Measurements from ENCODE around the gene TANGO2.

TANGO2 gene

GRCh38 chr22:20096574-20097420 is 75.9 kb downstream of the TANGO2 start:
- DNase-seq (ENCODE audit: low read depth in 3 of 3, low spot score in 1 of 3): no peak

- DNase-seq (ENCODE audit: low read depth in 3 of 3, low spot score in 1 of 3): no peak
Measured at GRCh38 chr22:20099099-20099711, 78.3 kb downstream of the TANGO2 start.

- DNase-seq (ENCODE audit: low read depth in 3 of 3, low spot score in 1 of 3): no peak
Measured at GRCh38 chr22:20101638-20102037, 80.7 kb downstream of the TANGO2 start.

GRCh38 chr22:20102203-20102780 is 81.4 kb downstream of the TANGO2 start:
- DNase-seq (ENCODE audit: low read depth in 3 of 3, low spot score in 1 of 3): no peak

GRCh38 chr22:20105456-20106204 is 84.7 kb downstream of the TANGO2 start:
- DNase-seq (ENCODE audit: low read depth in 3 of 3, low spot score in 1 of 3): no peak

GRCh38 chr22:20106205-20106848 is 85.4 kb downstream of the TANGO2 start:
- DNase-seq (ENCODE audit: low read depth in 3 of 3, low spot score in 1 of 3): no peak

- DNase-seq (ENCODE audit: low read depth in 3 of 3, low spot score in 1 of 3): no peak
Measured at GRCh38 chr22:20106849-20107237, 85.9 kb downstream of the TANGO2 start.

- no peak for DNase-seq (ENCODE audit: low read depth in 3 of 3, low spot score in 1 of 3)
Measured at GRCh38 chr22:20107471-20107901, 86.6 kb downstream of the TANGO2 start.

- no peak for DNase-seq (ENCODE audit: low read depth in 3 of 3, low spot score in 1 of 3)
Measured at GRCh38 chr22:20107951-20108756, 87.2 kb downstream of the TANGO2 start.

- no peak for DNase-seq (ENCODE audit: low read depth in 3 of 3, low spot score in 1 of 3)
Measured at GRCh38 chr22:20108757-20109230, 87.9 kb downstream of the TANGO2 start.

GRCh38 chr22:20109411-20110358 is 88.8 kb downstream of the TANGO2 start:
- DNase-seq (ENCODE audit: low read depth in 3 of 3, low spot score in 1 of 3): no peak

GRCh38 chr22:20110359-20110985 is 89.6 kb downstream of the TANGO2 start:
- no peak for DNase-seq (ENCODE audit: low read depth in 3 of 3, low spot score in 1 of 3)

- DNase-seq (ENCODE audit: low read depth in 3 of 3, low spot score in 1 of 3): no peak
Measured at GRCh38 chr22:20111045-20111688, 90.3 kb downstream of the TANGO2 start.

- no peak for DNase-seq (ENCODE audit: low read depth in 3 of 3, low spot score in 1 of 3)
Measured at GRCh38 chr22:20111689-20112622, 91.0 kb downstream of the TANGO2 start.

- DNase-seq (ENCODE audit: low read depth in 3 of 3, low spot score in 1 of 3): no peak
Measured at GRCh38 chr22:20112623-20113511, 92.0 kb downstream of the TANGO2 start.
